Midbrain (tissue), 1 donor: ENCODE data around the gene LPO.

ENCODE experiments used
- DNase-seq: peaks from one replicate; lab custom pipeline; 2025; lab: John Stamatoyannopoulos, UW

LPO gene

GRCh38 chr17:58238147-58238634 lies at the start of gene LPO:
LPO (plus strand) TSS chr17:58238584; CDS start chr17:58242980, 4,396 bp downstream.
- no peak for DNase-seq

GRCh38 chr17:58189436-58190146 lies 48.8 kb upstream of the LPO start:
- no peak for DNase-seq

- DNase-seq = no peak
These were observed 47.0 kb upstream of the LPO start for GRCh38 chr17:58191241-58191896.

- no peak for DNase-seq
These were observed 45.8 kb upstream of the LPO start, which contains the start of gene EPX for GRCh38 chr17:58192612-58193011. EPX (plus strand) TSS chr17:58192726; CDS start chr17:58192847, 121 bp downstream.

GRCh38 chr17:58193641-58194255 lies 44.6 kb upstream of the LPO start:
- no peak for DNase-seq

GRCh38 chr17:58195518-58196123 lies 42.8 kb upstream of the LPO start:
- DNase-seq = no peak

- no peak for DNase-seq
These were observed 41.8 kb upstream of the LPO start for GRCh38 chr17:58196610-58197009.

GRCh38 chr17:58200024-58200633 lies 38.3 kb upstream of the LPO start:
- peak; percentile 1 for DNase-seq

GRCh38 chr17:58202859-58203258 lies 35.5 kb upstream of the LPO start:
- DNase-seq = no peak

GRCh38 chr17:58204796-58205195 lies 33.6 kb upstream of the LPO start:
- no peak for DNase-seq

GRCh38 chr17:58205936-58206335 lies 32.4 kb upstream of the LPO start:
- DNase-seq = no peak

GRCh38 chr17:58207451-58207850 lies 30.9 kb upstream of the LPO start:
- no peak for DNase-seq

GRCh38 chr17:58208344-58208743 lies 30.0 kb upstream of the LPO start:
- no peak for DNase-seq

- no peak for DNase-seq
These were observed 27.5 kb upstream of the LPO start for GRCh38 chr17:58210922-58211321.

GRCh38 chr17:58215685-58216084 lies 22.7 kb upstream of the LPO start:
- no peak for DNase-seq

GRCh38 chr17:58217766-58218165 lies 20.6 kb upstream of the LPO start:
- no peak for DNase-seq

- DNase-seq = peak; percentile 95
These were observed 19.2 kb upstream of the LPO start, which contains the start of gene MKS1 for GRCh38 chr17:58219007-58219788. MKS1 (minus strand) TSS chr17:58219255; CDS start chr17:58219230, 25 bp downstream.

- DNase-seq = no peak
These were observed 18.6 kb upstream of the LPO start for GRCh38 chr17:58219789-58220183.

- DNase-seq = no peak
These were observed 14.1 kb upstream of the LPO start for GRCh38 chr17:58224315-58224714.

GRCh38 chr17:58227733-58228132 lies 10.7 kb upstream of the LPO start:
- no peak for DNase-seq

- no peak for DNase-seq
These were observed 9.7 kb upstream of the LPO start for GRCh38 chr17:58228679-58229078.
